ENCODE data around the gene P4HA1. TPM values are rescaled to one million over a fixed set of nuclear protein-coding genes. Genes with fewer than 3 reads are reported as not detected.

P4HA1 gene
- total RNA-seq, 1 donor from 2014 or later: 75.0 TPM

GRCh38 chr10:73096041-73096448 is 621 bp downstream of the P4HA1 start:
- DNase-seq (peak; percentile 83), ATAC-seq (peak; percentile 60)
- intact Hi-C loops (cut with micrococcal nuclease): no loop called here

- intact Hi-C loops (cut with micrococcal nuclease): no loop called here
- ATAC-seq (peak; percentile 3), DNase-seq (peak; percentile 54)
Measured at GRCh38 chr10:73095481-73096021, 1.1 kb downstream of the P4HA1 start.

GRCh38 chr10:73094986-73095480 is 1.6 kb downstream of the P4HA1 start:
- DNase-seq: no peak
- ATAC-seq: no peak
- intact Hi-C loops (cut with micrococcal nuclease): no loop called here

GRCh38 chr10:73093922-73094850 is 2.5 kb downstream of the P4HA1 start:
- intact Hi-C loops (cut with micrococcal nuclease): no loop called here
- DNase-seq (no peak), ATAC-seq (no peak)

GRCh38 chr10:73092830-73093229 is 3.8 kb downstream of the P4HA1 start:
- DNase-seq: no peak
- intact Hi-C loops (cut with micrococcal nuclease): no loop called here
- no peak for ATAC-seq

GRCh38 chr10:73088304-73088703 is 8.4 kb downstream of the P4HA1 start:
- intact Hi-C loops (cut with micrococcal nuclease): no loop called here
- DNase-seq (no peak), ATAC-seq (no peak)

- ATAC-seq (no peak), DNase-seq (no peak)
- intact Hi-C loops (cut with micrococcal nuclease): no loop called here
Measured at GRCh38 chr10:73086816-73087215, 9.8 kb downstream of the P4HA1 start.

GRCh38 chr10:73084209-73084608 is 12.5 kb downstream of the P4HA1 start:
- peak; percentile 14 for ATAC-seq
- intact Hi-C loops (cut with micrococcal nuclease): no loop called here
- no peak for DNase-seq

GRCh38 chr10:73083221-73083620 is 13.4 kb downstream of the P4HA1 start:
- ATAC-seq: peak; percentile 40
- DNase-seq: no peak
- intact Hi-C loops (cut with micrococcal nuclease): no loop called here

- ATAC-seq (no peak), DNase-seq (no peak)
- intact Hi-C loops (cut with micrococcal nuclease): no loop called here
Measured at GRCh38 chr10:73079779-73080541, 16.7 kb downstream of the P4HA1 start.

- no peak for DNase-seq
- peak; percentile 87 for ATAC-seq
- intact Hi-C loops (cut with micrococcal nuclease): no loop called here
Measured at GRCh38 chr10:73076360-73077183, 20.1 kb downstream of the P4HA1 start.

GRCh38 chr10:73075829-73076228 is 20.8 kb downstream of the P4HA1 start:
- DNase-seq: no peak
- ATAC-seq: no peak
- intact Hi-C loops (cut with micrococcal nuclease): no loop called here

- ATAC-seq: no peak
- intact Hi-C loops (cut with micrococcal nuclease): no loop called here
Measured at GRCh38 chr10:73073627-73074026, 23.0 kb downstream of the P4HA1 start.

GRCh38 chr10:73065441-73065840 is 31.2 kb downstream of the P4HA1 start:
- ATAC-seq: no peak
- intact Hi-C loops (cut with micrococcal nuclease): loop anchor here (10.0 kb wide), 1 partner anchor 51 kb away; no protein-coding TSS in a partner anchor
- no peak for DNase-seq

More at GRCh38 chr10:73073627-73074026, 23.0 kb downstream of the P4HA1 start:
- no peak for DNase-seq

GRCh38 chr10:73061743-73062142 is 34.9 kb downstream of the P4HA1 start:
- intact Hi-C loops (cut with micrococcal nuclease): loop anchor here (10.0 kb wide), 1 partner anchor 47 kb away; no protein-coding TSS in a partner anchor
- ATAC-seq: no peak

GRCh38 chr10:73060738-73061635 is 35.7 kb downstream of the P4HA1 start:
- DNase-seq (no peak), ATAC-seq (peak; percentile 55)
- intact Hi-C loops (cut with micrococcal nuclease): loop anchor here (10.0 kb wide), 1 partner anchor 46 kb away; no protein-coding TSS in a partner anchor

More at GRCh38 chr10:73061743-73062142, 34.9 kb downstream of the P4HA1 start:
- no peak for DNase-seq

GRCh38 chr10:73060173-73060572 is 36.5 kb downstream of the P4HA1 start:
- intact Hi-C loops (cut with micrococcal nuclease): loop anchor here (10.0 kb wide), 1 partner anchor 45 kb away; no protein-coding TSS in a partner anchor
- ATAC-seq (peak; percentile 32), DNase-seq (no peak)

Data from left ventricle myocardium superior (tissue), 1 donor.